ENCODE data around the gene TSPOAP1. TPM values are rescaled to one million over a fixed set of nuclear protein-coding genes. Genes with fewer than 3 reads are reported as not detected.

Gene TSPOAP1
- total and polyA plus RNA-seq, 2 of the 4 experiments (the other 2 are of a cell fraction), result 0.90 to 1.6 TPM

DNA sequence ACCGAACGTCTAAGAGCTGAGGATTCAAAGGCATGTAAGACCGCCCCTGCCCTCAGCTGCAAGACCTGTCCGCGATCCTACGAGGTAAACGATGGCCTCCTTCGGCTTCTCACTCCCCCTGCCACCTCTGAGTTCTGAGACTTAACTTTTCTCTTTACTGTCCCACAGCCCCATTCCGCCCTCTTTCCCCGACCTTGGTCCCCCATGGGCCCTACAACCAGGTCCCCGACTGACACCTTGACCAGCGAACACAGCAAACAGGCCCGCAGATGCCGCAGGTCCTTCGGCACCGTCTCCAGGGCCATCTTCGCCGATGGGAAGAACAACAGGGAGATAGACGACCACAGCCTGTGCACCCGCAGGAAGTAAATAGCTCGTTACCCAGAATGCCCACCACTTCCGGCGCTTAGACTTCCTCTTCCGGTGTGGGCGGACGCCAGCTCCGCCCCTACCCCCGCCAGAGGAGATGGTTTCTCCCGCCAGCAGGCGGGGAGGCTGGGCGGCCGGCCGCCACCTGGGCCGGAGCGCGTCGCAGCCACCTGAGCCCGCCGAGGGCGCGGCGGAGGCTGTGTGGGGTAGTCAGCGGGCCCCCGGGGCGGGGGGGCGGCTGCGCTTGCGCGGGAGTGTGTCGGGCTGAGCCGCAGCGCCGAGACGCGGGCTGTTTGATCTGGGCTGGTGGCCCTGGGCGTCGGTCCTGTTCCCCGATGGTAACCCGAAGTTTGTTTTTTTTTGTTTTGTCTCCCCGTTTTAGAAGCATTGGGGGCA, 23.4 kb upstream of the TSPOAP1 start, which contains the start of gene SUPT4H1 (continued):
- TF ChIP-seq, protein P1, sequence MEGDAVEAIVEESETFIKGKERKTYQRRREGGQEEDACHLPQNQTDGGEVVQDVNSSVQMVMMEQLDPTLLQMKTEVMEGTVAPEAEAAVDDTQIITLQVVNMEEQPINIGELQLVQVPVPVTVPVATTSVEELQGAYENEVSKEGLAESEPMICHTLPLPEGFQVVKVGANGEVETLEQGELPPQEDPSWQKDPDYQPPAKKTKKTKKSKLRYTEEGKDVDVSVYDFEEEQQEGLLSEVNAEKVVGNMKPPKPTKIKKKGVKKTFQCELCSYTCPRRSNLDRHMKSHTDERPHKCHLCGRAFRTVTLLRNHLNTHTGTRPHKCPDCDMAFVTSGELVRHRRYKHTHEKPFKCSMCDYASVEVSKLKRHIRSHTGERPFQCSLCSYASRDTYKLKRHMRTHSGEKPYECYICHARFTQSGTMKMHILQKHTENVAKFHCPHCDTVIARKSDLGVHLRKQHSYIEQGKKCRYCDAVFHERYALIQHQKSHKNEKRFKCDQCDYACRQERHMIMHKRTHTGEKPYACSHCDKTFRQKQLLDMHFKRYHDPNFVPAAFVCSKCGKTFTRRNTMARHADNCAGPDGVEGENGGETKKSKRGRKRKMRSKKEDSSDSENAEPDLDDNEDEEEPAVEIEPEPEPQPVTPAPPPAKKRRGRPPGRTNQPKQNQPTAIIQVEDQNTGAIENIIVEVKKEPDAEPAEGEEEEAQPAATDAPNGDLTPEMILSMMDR (conservative IDR thresholded peaks at IDR 0.05; ENCODE audit: low read depth, low read length), result no peak

DNA sequence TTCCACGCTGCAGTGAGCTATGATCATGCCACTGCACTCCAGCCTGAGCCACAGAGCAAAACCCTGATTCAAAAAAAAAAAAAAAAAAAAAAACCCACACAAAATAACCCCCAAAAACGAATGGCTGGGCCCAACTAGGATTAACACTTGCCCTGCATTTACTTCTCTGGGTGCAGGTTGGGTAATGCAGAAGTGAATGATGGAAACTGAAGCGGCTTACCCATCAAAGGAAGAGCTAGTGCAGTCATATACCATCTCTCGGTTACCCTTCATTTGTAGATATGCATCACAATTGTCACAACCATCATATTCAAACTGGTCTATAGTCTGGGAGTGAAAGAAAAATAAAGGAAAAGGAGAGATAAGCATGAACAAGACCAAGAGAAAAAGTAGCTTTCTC, 22.6 kb upstream of the TSPOAP1 start:
- Histone ChIP-seq H4K91ac (ENCODE audit: insufficient read depth, low read depth, low read length) (no peak overlapping the region), H3K14ac (replicated peaks; ENCODE audit: low read depth, low read length) (no peak overlapping the region), H3K23ac (ENCODE audit: low read depth, low read length) (no peak overlapping the region)
- TF ChIP-seq SMC3 (IDR thresholded peaks at IDR 0.05; ENCODE audit: low read depth, low read length) (no peak), RCOR1 (IDR thresholded peaks at IDR 0.05; ENCODE audit: insufficient replicate concordance, low read length) (no peak), CEBPB (IDR thresholded peaks at IDR 0.05; ENCODE audit: low read depth, low read length) (no peak), BHLHE40 (IDR thresholded peaks at IDR 0.05; ENCODE audit: low read depth, low read length) (no peak), NFE2L2 (IDR thresholded peaks at IDR 0.05; ENCODE audit: low read depth, low read length) (no peak), POLR2A (IDR thresholded peaks at IDR 0.05; ENCODE audit: low read depth, low read length) (no peak), MAFK (IDR thresholded peaks at IDR 0.05; ENCODE audit: low read depth, low read length) (no peak), FOS (IDR thresholded peaks at IDR 0.05; ENCODE audit: low read depth, low read length) (no peak), CHD1 (IDR thresholded peaks at IDR 0.05; ENCODE audit: low read depth, low read length) (no peak), MXI1 (IDR thresholded peaks at IDR 0.05; ENCODE audit: borderline replicate concordance, low read depth, low read length) (no peak)
- TF ChIP-seq, protein P2, sequence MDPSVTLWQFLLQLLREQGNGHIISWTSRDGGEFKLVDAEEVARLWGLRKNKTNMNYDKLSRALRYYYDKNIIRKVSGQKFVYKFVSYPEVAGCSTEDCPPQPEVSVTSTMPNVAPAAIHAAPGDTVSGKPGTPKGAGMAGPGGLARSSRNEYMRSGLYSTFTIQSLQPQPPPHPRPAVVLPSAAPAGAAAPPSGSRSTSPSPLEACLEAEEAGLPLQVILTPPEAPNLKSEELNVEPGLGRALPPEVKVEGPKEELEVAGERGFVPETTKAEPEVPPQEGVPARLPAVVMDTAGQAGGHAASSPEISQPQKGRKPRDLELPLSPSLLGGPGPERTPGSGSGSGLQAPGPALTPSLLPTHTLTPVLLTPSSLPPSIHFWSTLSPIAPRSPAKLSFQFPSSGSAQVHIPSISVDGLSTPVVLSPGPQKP (IDR thresholded peaks at IDR 0.05; ENCODE audit: borderline replicate concordance, low read depth, low read length), result no peak
- TF ChIP-seq, protein P3, sequence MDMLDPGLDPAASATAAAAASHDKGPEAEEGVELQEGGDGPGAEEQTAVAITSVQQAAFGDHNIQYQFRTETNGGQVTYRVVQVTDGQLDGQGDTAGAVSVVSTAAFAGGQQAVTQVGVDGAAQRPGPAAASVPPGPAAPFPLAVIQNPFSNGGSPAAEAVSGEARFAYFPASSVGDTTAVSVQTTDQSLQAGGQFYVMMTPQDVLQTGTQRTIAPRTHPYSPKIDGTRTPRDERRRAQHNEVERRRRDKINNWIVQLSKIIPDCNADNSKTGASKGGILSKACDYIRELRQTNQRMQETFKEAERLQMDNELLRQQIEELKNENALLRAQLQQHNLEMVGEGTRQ (IDR thresholded peaks at IDR 0.05; ENCODE audit: low read depth, low read length), result no peak

More for the DNA sequence above, 22.6 kb upstream of the TSPOAP1 start:
- BruUV-seq (replicated peaks), result TSS peak; percentile 41
- Histone ChIP-seq H4K5ac (ENCODE audit: low read depth, low read length) (no peak overlapping the region), H2BK15ac (ENCODE audit: low read depth, low read length) (no peak overlapping the region), H2BK20ac (ENCODE audit: low read depth, low read length) (no peak overlapping the region), H3K79me1 (ENCODE audit: low read depth in 1 of 2, low read length in 2 of 2) (peaks cover 20 to 29% of the 10 kb centered on the region in 2 experiments), H3K9me3 (ENCODE audit: control insufficient read depth, insufficient read depth, low read length) (no peaks in the 10 kb centered on the region), H3K27me3 (ENCODE audit: control insufficient read depth, insufficient read depth, low read length) (no peaks in the 10 kb centered on the region), H2AK5ac (ENCODE audit: low read depth, low read length) (no peak overlapping the region), H3K36me3 (ENCODE audit: control insufficient read depth, insufficient read depth, low read length) (peaks cover 21% of the 10 kb centered on the region), H2AFZ (replicated peaks; ENCODE audit: low read length, poor library complexity) (no peak overlapping the region), H3K27ac (ENCODE audit: insufficient read depth, low read length) (no peak overlapping the region), H3K4ac (ENCODE audit: low read depth, low read length) (no peak overlapping the region), H4K20me1 (ENCODE audit: insufficient read depth, low read length) (no peaks in the 10 kb centered on the region), H3K4me1 (ENCODE audit: control insufficient read depth, insufficient read depth, low read length) (no peaks in the 10 kb centered on the region), H3K4me3 (ENCODE audit: insufficient read depth, low read depth, low read length) (peak overlapping the region; percentile 94), H3K9me1 (ENCODE audit: insufficient read depth, low read length) (no peaks in the 10 kb centered on the region), H4K8ac (ENCODE audit: low read depth in 2 of 2, low read length in 2 of 2) (peak overlapping the region; percentile 78 to 99; a peak in 2 of 4 replicates), H3K56ac (ENCODE audit: extremely low read depth, insufficient read depth, low read length) (no peak overlapping the region; the same call in 1 of the 2 replicates), H2BK120ac (ENCODE audit: low read depth, low read length) (no peak overlapping the region), H3K4me2 (ENCODE audit: low read depth, low read length) (peak overlapping the region; percentile 93), H3K9ac (ENCODE audit: low read depth, low read length) (peak overlapping the region; percentile 98), H3K18ac (ENCODE audit: low read depth, low read length) (no peak overlapping the region), H2AK9ac (replicated peaks; ENCODE audit: low read depth, low read length, poor library complexity) (no peak overlapping the region), H2BK5ac (ENCODE audit: low read depth, low read length, poor library complexity, severe bottlenecking) (no peak overlapping the region)
- WGBS, 2 experiments (ENCODE audit: extremely low coverage in 2 of 2, insufficient read length in 1 of 2), result no CpG with 5 or more reads among the region's 4 CpGs
- ATAC-seq (ENCODE audit: low read depth), result no peak
- ChIA-PET POLR2A (ENCODE audit: unreplicated experiment) (interaction anchor here (2.3 kb wide), 1 partner anchor 14 kb away, joined by 13 read pairs; no protein-coding TSS in a partner anchor), CTCF (interaction anchor here (1.6 kb wide), 1 partner anchor 34 kb away, joined by 7 read pairs; no protein-coding TSS in a partner anchor)
- dilution Hi-C loops (cut with HindIII; ENCODE audit: low sequenced_read_pairs, unreplicated experiment) (no loop called here), intact Hi-C loops (cut with micrococcal nuclease) (loop anchor here (5.0 kb wide), 1 partner anchor 166 kb away; no protein-coding TSS in a partner anchor), in situ Hi-C loops (cut with MboI; ENCODE audit: low sequenced_read_pairs) (no loop called here)
- no peak for DNase-seq

Measured in IMR-90 (cell line).